Bronchial epithelial cell (primary cell): ENCODE data around the gene KRTAP5-1. TPM values are rescaled to one million over a fixed set of nuclear protein-coding genes. Genes with fewer than 3 reads are reported as not detected.
A peak's percentile ranks its signal among the peaks of the same experiment; 100 is the strongest.
"Not testable (repeated sequence)": the region's sequence is repeated elsewhere in the genome, so short reads cannot be mapped to it uniquely, and the experiment has no call there.

ENCODE experiments used
- DNase-seq: peaks from one replicate; pipeline ENCODE4 v3.0.0-alpha.2; 2010; ENCODE audit warnings: low read depth
- FAIRE-seq: peaks from 2 replicates; lab custom pipeline; 2011; peaks lifted over from hg19 to GRCh38; lab: Jason Lieb, UNC
- H3K27me3 ChIP-seq: 2 replicates; pipeline ENCODE4 v1.5.1; 2011; ENCODE audit warnings: low read length; ENCODE audit not compliant: control insufficient read depth, insufficient read depth
- H3K36me3 ChIP-seq: 2 replicates; pipeline ENCODE4 v1.5.1; 2011; ENCODE audit warnings: low read length; ENCODE audit not compliant: control insufficient read depth, insufficient read depth
- H3K4me3 ChIP-seq: 2 replicates; pipeline ENCODE4 v1.5.1; 2011; ENCODE audit warnings: mild to moderate bottlenecking, low read depth, low read length, control low read depth
- total RNA-seq: library from RNA; depleted of rRNA; stranded (reverse); fragments of >200 nt; gene quantifications from 2 replicates; pipeline ENCODE4 v1.2.1, GENCODE V29; 2014
- TF ChIP-seq, protein P1 (sequence below): IDR thresholded peaks from 2 replicates; pipeline ENCODE4 v1.5.1; 2011; ENCODE audit warnings: mild to moderate bottlenecking, moderate library complexity, low read length, control low read depth, inconsistent platforms; ENCODE audit not compliant: insufficient read depth, severe bottlenecking

KRTAP5-1 gene
- total RNA-seq, 1 donor from 2014 or later = not detected

DNA sequence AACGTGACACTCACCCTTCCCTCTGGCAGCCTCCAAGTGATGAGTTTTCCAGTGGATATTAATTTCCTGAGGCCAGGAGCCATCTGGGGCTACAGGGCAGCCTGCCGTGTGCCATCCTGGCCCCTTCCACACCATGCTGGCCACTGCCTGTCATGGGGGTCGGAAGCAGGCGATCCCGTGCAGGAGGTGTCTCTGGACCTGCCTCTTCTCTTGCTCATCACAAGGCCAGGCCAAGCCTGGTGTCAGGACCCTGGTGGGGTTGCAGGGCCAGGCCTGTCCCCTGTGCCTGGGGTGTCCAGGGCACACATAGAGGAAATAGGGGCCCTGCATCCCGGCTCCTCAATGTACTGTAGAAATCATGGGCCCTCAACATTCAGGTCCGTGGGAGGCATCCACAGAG, 19.6 kb upstream of the KRTAP5-1 start:
- TF ChIP-seq, protein P1, sequence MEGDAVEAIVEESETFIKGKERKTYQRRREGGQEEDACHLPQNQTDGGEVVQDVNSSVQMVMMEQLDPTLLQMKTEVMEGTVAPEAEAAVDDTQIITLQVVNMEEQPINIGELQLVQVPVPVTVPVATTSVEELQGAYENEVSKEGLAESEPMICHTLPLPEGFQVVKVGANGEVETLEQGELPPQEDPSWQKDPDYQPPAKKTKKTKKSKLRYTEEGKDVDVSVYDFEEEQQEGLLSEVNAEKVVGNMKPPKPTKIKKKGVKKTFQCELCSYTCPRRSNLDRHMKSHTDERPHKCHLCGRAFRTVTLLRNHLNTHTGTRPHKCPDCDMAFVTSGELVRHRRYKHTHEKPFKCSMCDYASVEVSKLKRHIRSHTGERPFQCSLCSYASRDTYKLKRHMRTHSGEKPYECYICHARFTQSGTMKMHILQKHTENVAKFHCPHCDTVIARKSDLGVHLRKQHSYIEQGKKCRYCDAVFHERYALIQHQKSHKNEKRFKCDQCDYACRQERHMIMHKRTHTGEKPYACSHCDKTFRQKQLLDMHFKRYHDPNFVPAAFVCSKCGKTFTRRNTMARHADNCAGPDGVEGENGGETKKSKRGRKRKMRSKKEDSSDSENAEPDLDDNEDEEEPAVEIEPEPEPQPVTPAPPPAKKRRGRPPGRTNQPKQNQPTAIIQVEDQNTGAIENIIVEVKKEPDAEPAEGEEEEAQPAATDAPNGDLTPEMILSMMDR = no peak
- Histone ChIP-seq H3K27me3 (peaks cover 7% of the 10 kb centered on the region), H3K4me3 (no peak overlapping the region), H3K36me3 (no peaks in the 10 kb centered on the region)
- DNase-seq = no peak
- no peak for FAIRE-seq

GRCh38 chr11:1604181-1604580, 19.1 kb upstream of the KRTAP5-1 start:
- TF ChIP-seq, protein P1 = no peak
- H3K27me3 ChIP-seq = peaks cover 7% of the 10 kb centered on the region
- no peaks in the 10 kb centered on the region for H3K36me3 ChIP-seq
- H3K4me3 ChIP-seq = no peak overlapping the region
- FAIRE-seq (no peak), DNase-seq (no peak)

DNA sequence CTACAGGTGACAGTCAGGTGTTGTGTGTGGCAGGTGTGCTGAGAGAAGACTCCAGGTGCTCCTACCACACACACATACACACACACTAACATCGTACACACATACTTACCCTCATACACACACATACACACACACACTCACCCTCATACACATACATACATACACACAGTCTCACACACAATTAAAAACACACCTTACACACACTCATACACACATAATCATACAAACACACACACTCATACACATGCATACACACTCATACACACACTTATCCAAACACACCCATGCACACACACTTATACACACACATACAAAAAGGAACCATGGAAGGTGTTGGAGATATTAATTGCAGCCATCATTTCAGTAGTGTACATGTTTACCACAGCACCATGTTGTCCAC, 18.5 kb upstream of the KRTAP5-1 start:
- no peak overlapping the region for H3K4me3 ChIP-seq
- no peaks in the 10 kb centered on the region for H3K36me3 ChIP-seq
- TF ChIP-seq, protein P1 = no peak
- peaks cover 7% of the 10 kb centered on the region for H3K27me3 ChIP-seq
- no peak for DNase-seq
- FAIRE-seq = no peak

DNA sequence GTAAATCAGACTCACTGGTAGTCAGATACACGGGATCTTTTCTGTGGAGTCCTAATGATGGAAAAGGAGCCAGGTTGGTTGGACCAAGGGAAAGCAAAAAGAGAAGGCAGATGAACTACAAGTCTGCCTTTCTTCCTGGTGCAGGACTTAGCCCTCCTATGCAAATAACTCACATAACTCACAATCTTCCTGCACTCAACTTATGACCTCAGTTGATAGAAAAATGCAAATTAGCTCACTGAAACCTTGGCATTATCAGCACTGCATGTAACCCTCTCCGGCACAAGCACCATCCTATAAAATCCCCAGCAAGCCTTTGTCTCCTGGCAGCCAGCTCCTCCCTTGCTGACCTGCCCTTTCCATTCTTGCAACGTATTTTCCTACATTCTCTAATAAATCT, 16.6 kb upstream of the KRTAP5-1 start:
- peak; percentile 76 for FAIRE-seq
- not testable (repeated sequence) for DNase-seq, H3K27me3 ChIP-seq, H3K4me3 ChIP-seq, H3K36me3 ChIP-seq

DNA sequence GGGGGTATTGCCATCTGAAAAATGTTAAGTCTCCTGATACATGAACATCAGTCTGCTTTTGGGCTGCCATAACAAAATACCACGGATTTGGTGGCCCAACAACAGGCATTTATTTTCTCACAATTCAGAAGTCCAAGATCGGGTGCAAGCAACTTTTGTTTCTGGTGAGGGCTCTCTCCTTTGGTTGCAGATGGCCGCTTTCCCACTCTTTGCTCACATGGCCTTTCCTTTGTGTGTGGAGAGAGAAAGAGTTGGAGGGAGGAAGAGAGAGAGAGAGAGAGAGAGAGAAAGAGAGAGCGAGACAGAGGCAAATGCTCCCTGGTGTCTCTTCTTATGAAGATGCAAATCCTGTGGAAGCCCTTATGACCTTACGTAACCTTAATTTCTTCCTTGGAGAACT, 15.5 kb upstream of the KRTAP5-1 start:
- no peaks in the 10 kb centered on the region for H3K36me3 ChIP-seq
- no peak for DNase-seq
- FAIRE-seq = no peak
- H3K27me3 ChIP-seq = peaks cover 5% of the 10 kb centered on the region
- TF ChIP-seq, protein P1 = no peak
- H3K4me3 ChIP-seq = no peak overlapping the region

DNA sequence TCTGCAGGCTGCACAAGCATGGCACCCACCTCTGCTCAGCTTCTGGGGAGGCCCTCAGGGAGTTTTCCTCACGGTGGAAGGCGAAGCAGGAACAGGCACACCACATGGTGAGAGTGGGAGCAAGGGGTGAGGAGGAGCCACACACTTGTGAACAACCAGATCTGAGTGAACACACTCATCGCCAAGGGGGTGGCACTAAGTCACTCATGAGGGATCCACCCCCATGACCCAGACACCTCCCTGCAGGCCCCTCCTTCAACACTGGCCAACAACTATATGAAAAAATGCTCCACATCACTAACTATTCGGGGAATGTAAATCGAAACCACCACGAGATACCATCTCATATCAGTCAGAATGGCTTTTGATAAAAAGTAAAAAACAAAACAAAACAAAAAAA, 13.7 kb upstream of the KRTAP5-1 start:
- TF ChIP-seq, protein P1 = no peak
- DNase-seq (no peak), FAIRE-seq (no peak)
- Histone ChIP-seq H3K27me3 (peaks cover 5% of the 10 kb centered on the region), H3K4me3 (no peak overlapping the region), H3K36me3 (no peaks in the 10 kb centered on the region)

GRCh38 chr11:1598406-1598805, 13.3 kb upstream of the KRTAP5-1 start:
- H3K4me3 ChIP-seq, FAIRE-seq, DNase-seq, H3K27me3 ChIP-seq, H3K36me3 ChIP-seq: not testable (repeated sequence)
